SK-N-SH (cell line): ENCODE data around the gene ATP2C1. TPM values are rescaled to one million over a fixed set of nuclear protein-coding genes. Genes with fewer than 3 reads are reported as not detected.

ENCODE experiments used
- CTCF ChIA-PET: fragments of 300-600, 350-600 bp; formaldehyde crosslinking; extraction: SDS; loops from one replicate; lab custom pipeline; 2021; lab: Yijun Ruan, JAX
- POLR2A ChIA-PET: fragments of 350-600 bp; sonication (Branson Sonifier 250); formaldehyde crosslinking; extraction: SDS; loops from one replicate; lab custom pipeline; 2020; ENCODE audit warnings: antibody characterized with exemption, inconsistent platforms; lab: Yijun Ruan, JAX
- DNase-seq: peaks from one replicate; pipeline ENCODE4 v3.0.0; 2012
- H2AFZ ChIP-seq: fragments of 200-600 bp; sonication (generic); 2 replicates; pipeline ENCODE4 v1.8.1; 2016; ENCODE audit warnings: antibody characterized with exemption, mild to moderate bottlenecking, low read depth
- H3F3A ChIP-seq: fragments of 200-600 bp; sonication (generic); replicated peaks from 2 replicates; pipeline ENCODE3; 2016; ENCODE audit warnings: antibody characterized with exemption, mild to moderate bottlenecking; ENCODE audit not compliant: insufficient read depth
- H3K27ac ChIP-seq, 2 experiments: fragments of 200-500 bp in 1 of 2; fragments of 200-600 bp in 1 of 2; sonication (Bioruptor generic) in 1 of 2; sonication (generic), shearing (Covaris generic) in 1 of 2; 2 replicates each; pipeline versions ENCODE4 v1.5.1 to v1.6.1; 2014 to 2016; ENCODE audit warnings: low read depth in 2 of 2, inconsistent platforms in 1 of 2, low read length in 1 of 2, mild to moderate bottlenecking in 1 of 2, mixed read lengths in 1 of 2
- H3K27me3 ChIP-seq: fragments of 200-600 bp; sonication (generic), shearing (Covaris generic); 2 replicates; pipeline ENCODE4 v1.6.1; 2016; ENCODE audit warnings: mixed run types; ENCODE audit not compliant: insufficient read depth
- H3K36me3 ChIP-seq, 2 experiments: fragments of 200-500 bp in 1 of 2; fragments of 200-600 bp in 1 of 2; sonication (Bioruptor generic) in 1 of 2; sonication (generic) in 1 of 2; replicated peaks in 1 of 2; 2 replicates each; pipeline versions ENCODE3 to v1.5.1; 2014 to 2016; ENCODE audit warnings: low read length in 1 of 2, mild to moderate bottlenecking in 1 of 2; ENCODE audit not compliant: insufficient read depth in 2 of 2, control insufficient read depth in 1 of 2
- H3K4me1 ChIP-seq, 2 experiments: fragments of 200-500 bp in 1 of 2; fragments of 200-600 bp in 1 of 2; sonication (Bioruptor generic) in 1 of 2; sonication (generic), shearing (Covaris generic) in 1 of 2; 2 replicates each; pipeline versions ENCODE4 v1.5.1 to v1.6.1; 2014 to 2016; ENCODE audit warnings: low read depth in 1 of 2, low read length in 1 of 2, mixed run types in 1 of 2; ENCODE audit not compliant: insufficient read depth in 2 of 2, control insufficient read depth in 1 of 2
- H3K4me2 ChIP-seq: fragments of 200-600 bp; sonication (generic), shearing (Covaris generic); 2 replicates; pipeline ENCODE4 v1.6.1; 2017; ENCODE audit warnings: mixed run types
- H3K4me3 ChIP-seq, 2 experiments: fragments of 200-500 bp in 1 of 2; fragments of 200-600 bp in 1 of 2; sonication (Bioruptor generic) in 1 of 2; sonication (generic), shearing (Covaris generic) in 1 of 2; 2 replicates each; pipeline versions ENCODE4 v1.5.1 to v1.8.1; 2014 to 2016; ENCODE audit warnings: low read depth in 2 of 2, inconsistent platforms in 1 of 2, low read length in 1 of 2, mild to moderate bottlenecking in 1 of 2, mixed read lengths in 1 of 2, moderate library complexity in 1 of 2
- H3K79me2 ChIP-seq: fragments of 200-600 bp; sonication (generic); 2 replicates; pipeline ENCODE4 v1.8.1; 2017; ENCODE audit warnings: mild to moderate bottlenecking; ENCODE audit not compliant: insufficient read depth
- H3K9ac ChIP-seq: fragments of 200-600 bp; sonication (generic); 2 replicates; pipeline ENCODE4 v1.6.1; 2017; ENCODE audit warnings: mixed run types
- H3K9me2 ChIP-seq: fragments of 200-600 bp; sonication (generic); 2 replicates; pipeline ENCODE4 v1.6.1; 2017; ENCODE audit warnings: mixed run types
- H3K9me3 ChIP-seq: fragments of 200-600 bp; sonication (generic); 2 replicates; pipeline ENCODE4 v1.6.1; 2017; ENCODE audit warnings: mixed run types, mild to moderate bottlenecking, moderate library complexity
- H4K20me1 ChIP-seq: fragments of 200-600 bp; sonication (generic); 2 replicates; pipeline ENCODE4 v1.6.1; 2017; ENCODE audit warnings: mild to moderate bottlenecking, mixed run types; ENCODE audit not compliant: insufficient read depth
- EP300 ChIP-seq, 2 experiments: IDR thresholded peaks; 2 replicates each; pipeline versions ENCODE4 v1.4.0 to v1.6.1; 2012; ENCODE audit warnings: borderline replicate concordance in 1 of 2, low read depth in 1 of 2, low read length in 1 of 2
- FOSL2 ChIP-seq: IDR thresholded peaks from 2 replicates; pipeline ENCODE4 v1.4.0; 2012; ENCODE audit warnings: low read depth, mild to moderate bottlenecking, moderate library complexity, borderline replicate concordance
- FOXJ3 ChIP-seq: sonication (generic); formaldehyde crosslinking; IDR thresholded peaks from 2 replicates; pipeline ENCODE4 v1.5.1; 2020; ENCODE audit warnings: mild to moderate bottlenecking, missing genetic modification reagents
- JUND ChIP-seq: IDR thresholded peaks from 2 replicates; pipeline ENCODE4 v1.4.0; 2012
- MEF2A ChIP-seq: IDR thresholded peaks from 2 replicates; pipeline ENCODE4 v1.4.0; 2012; ENCODE audit warnings: low read depth, borderline replicate concordance
- POLR2AphosphoS5 ChIP-seq: IDR thresholded peaks from 2 replicates; pipeline ENCODE4 v1.6.1; 2012; ENCODE audit warnings: low read depth, low read length
- RXRA ChIP-seq: IDR thresholded peaks from 2 replicates; pipeline ENCODE4 v1.4.0; 2012; ENCODE audit warnings: low read depth, mild to moderate bottlenecking, borderline replicate concordance
- SMC3 ChIP-seq: IDR thresholded peaks from 2 replicates; pipeline ENCODE4 v1.6.1; 2012; ENCODE audit warnings: low read depth, low read length, improper control_type of control experiment
- TCF12 ChIP-seq: IDR thresholded peaks from 2 replicates; pipeline ENCODE4 v1.4.0; 2012
- TEAD4 ChIP-seq: IDR thresholded peaks from 2 replicates; pipeline ENCODE4 v1.4.0; 2012; ENCODE audit warnings: mild to moderate bottlenecking, borderline replicate concordance; ENCODE audit not compliant: insufficient read depth
- USF1 ChIP-seq: IDR thresholded peaks from 2 replicates; pipeline ENCODE4 v1.4.0; 2012; ENCODE audit warnings: low read depth, borderline replicate concordance
- WGBS: methylation state at CpG from one replicate; pipeline ENCODE4 v1.1.6; 2017; ENCODE audit warnings: low lambda C conversion rate; 5-methylcytosine and 5-hydroxymethylcytosine counted together
- polyA plus RNA-seq, 3 experiments: library from polyadenylated mRNA; depleted of rRNA; stranded (reverse); fragments of >200 nt; gene quantifications; 2 replicates each; pipeline ENCODE4 v1.2.3, GENCODE V29; 2012
- TF ChIP-seq, protein P1 (sequence below): IDR thresholded peaks from 2 replicates; pipeline ENCODE4; 2012
- TF ChIP-seq, protein P2 (sequence below): fragments of 200-600 bp; sonication (generic); IDR thresholded peaks from 2 replicates; pipeline ENCODE4 v1.6.1; 2017; ENCODE audit warnings: antibody characterized with exemption, mild to moderate bottlenecking, moderate library complexity

The ATP2C1 gene
- polyA plus RNA-seq, 1 of the 3 experiments (the other 2 are of a cell fraction) = 35.6 TPM

- no peak for DNase-seq
- no peak overlapping the region for H3K4me3 ChIP-seq
- TF ChIP-seq FOXJ3 (CRISPR knock-in tag) (no peak), USF1 (no peak), RXRA (no peak)
- TF ChIP-seq, all 33 proteins: peak for 0
- no peaks in the 10 kb centered on the region for H3K79me2 ChIP-seq
- H3K36me3 ChIP-seq = peaks cover 50 to 69% of the 10 kb centered on the region in 2 experiments
- no peaks in the 10 kb centered on the region for H4K20me1 ChIP-seq
- H3K9me2 ChIP-seq = no peaks in the 10 kb centered on the region
- H3K9ac ChIP-seq = no peak overlapping the region
- no peak overlapping the region for H2AFZ ChIP-seq
- H3K9me3 ChIP-seq = no peaks in the 10 kb centered on the region
- no peak overlapping the region for H3K4me2 ChIP-seq
- H3K27ac ChIP-seq = no peak overlapping the region
- peaks cover 11% of the 10 kb centered on the region for H3F3A ChIP-seq
- no peaks in the 10 kb centered on the region for H3K27me3 ChIP-seq
- H3K4me1 ChIP-seq = no peaks in the 10 kb centered on the region; a peak in 1 of 4 replicates
- POLR2A ChIA-PET = no interaction called here
- 84% methylated on average over 3 of the region's 3 CpGs for WGBS
- CTCF ChIA-PET = interaction anchor here (1.6 kb wide), 1 partner anchor 63 kb away, joined by 3 read pairs; no protein-coding TSS in a partner anchor
Measured at GRCh38 chr3:130956721-130957120, 62.8 kb downstream of the ATP2C1 start.

DNA sequence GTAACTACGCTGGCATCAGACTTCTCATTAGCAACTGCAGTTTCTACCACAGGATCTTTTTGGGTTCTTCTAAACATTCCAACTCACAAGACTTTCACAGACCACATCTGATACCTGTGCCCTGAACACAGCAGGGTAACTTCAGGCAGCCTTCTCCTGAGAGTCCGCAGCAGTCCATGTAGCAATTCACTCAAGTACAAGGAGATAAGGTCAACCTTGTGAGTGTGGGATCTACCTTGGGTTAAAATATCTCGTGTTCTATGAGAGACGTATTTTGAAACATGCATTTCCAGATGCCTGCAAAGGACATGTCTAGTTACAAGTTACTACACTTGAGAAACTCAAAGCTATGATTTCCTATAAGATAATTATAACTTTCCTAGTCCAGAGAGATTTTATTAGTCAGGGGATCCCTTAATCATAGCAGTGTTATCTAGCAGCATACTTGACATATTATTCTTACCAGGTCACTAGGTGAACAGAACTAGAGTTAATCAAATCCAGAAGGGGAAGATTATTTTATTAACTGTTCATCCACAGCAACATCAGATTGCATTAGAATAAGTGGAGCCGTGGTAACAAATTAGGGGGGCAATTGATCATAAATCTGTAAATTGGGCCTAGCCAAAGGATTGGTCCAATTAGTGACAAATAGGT, 66.4 kb downstream of the ATP2C1 start:
- Histone ChIP-seq H3K9ac (no peak overlapping the region), H3K9me2 (no peaks in the 10 kb centered on the region), H3K9me3 (no peaks in the 10 kb centered on the region), H3K4me2 (peak overlapping the region; percentile 11; the same call in 1 of the 2 replicates), H2AFZ (no peak overlapping the region), H3F3A (peaks cover 34% of the 10 kb centered on the region), H3K27ac (peak overlapping the region; percentile 50 to 60; a peak in 3 of 4 replicates), H3K4me1 (peaks cover 0 to 5% of the 10 kb centered on the region in 2 experiments; a peak in 2 of 4 replicates), H3K4me3 (no peak overlapping the region), H3K27me3 (no peaks in the 10 kb centered on the region), H4K20me1 (no peaks in the 10 kb centered on the region), H3K79me2 (no peaks in the 10 kb centered on the region), H3K36me3 (peaks cover 58 to 73% of the 10 kb centered on the region in 2 experiments)
- TF ChIP-seq EP300 (IDR thresholded peaks at IDR 0.05; ENCODE audit: borderline replicate concordance in 1 of 2, low read depth in 1 of 2, low read length in 1 of 2) = peak in 1 of 2 experiments; percentile 72; a peak in 1 of 4 replicates
- peak; percentile 62 for TF ChIP-seq FOSL2
- TF ChIP-seq MEF2A = no peak
- peak; percentile 48; the same call in 1 of the 2 replicates for TF ChIP-seq TEAD4
- no peak for TF ChIP-seq SMC3
- TF ChIP-seq, protein P1, sequence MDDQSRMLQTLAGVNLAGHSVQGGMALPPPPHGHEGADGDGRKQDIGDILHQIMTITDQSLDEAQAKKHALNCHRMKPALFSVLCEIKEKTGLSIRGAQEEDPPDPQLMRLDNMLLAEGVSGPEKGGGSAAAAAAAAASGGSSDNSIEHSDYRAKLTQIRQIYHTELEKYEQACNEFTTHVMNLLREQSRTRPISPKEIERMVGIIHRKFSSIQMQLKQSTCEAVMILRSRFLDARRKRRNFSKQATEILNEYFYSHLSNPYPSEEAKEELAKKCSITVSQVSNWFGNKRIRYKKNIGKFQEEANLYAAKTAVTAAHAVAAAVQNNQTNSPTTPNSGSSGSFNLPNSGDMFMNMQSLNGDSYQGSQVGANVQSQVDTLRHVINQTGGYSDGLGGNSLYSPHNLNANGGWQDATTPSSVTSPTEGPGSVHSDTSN = peak; percentile 55; the same call in 1 of the 2 replicates
- peak; percentile 59 for TF ChIP-seq JUND
- TF ChIP-seq RXRA = 0 out of 2 replicates have a peak, but pooled peaks have one; percentile 44
- TF ChIP-seq, protein P2, sequence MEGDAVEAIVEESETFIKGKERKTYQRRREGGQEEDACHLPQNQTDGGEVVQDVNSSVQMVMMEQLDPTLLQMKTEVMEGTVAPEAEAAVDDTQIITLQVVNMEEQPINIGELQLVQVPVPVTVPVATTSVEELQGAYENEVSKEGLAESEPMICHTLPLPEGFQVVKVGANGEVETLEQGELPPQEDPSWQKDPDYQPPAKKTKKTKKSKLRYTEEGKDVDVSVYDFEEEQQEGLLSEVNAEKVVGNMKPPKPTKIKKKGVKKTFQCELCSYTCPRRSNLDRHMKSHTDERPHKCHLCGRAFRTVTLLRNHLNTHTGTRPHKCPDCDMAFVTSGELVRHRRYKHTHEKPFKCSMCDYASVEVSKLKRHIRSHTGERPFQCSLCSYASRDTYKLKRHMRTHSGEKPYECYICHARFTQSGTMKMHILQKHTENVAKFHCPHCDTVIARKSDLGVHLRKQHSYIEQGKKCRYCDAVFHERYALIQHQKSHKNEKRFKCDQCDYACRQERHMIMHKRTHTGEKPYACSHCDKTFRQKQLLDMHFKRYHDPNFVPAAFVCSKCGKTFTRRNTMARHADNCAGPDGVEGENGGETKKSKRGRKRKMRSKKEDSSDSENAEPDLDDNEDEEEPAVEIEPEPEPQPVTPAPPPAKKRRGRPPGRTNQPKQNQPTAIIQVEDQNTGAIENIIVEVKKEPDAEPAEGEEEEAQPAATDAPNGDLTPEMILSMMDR = no peak
- TF ChIP-seq TCF12 = peak; percentile 94
- TF ChIP-seq POLR2AphosphoS5 = peak; percentile 32; the same call in 1 of the 2 replicates
- no peak for DNase-seq
- CTCF ChIA-PET = no interaction called here
- POLR2A ChIA-PET = no interaction called here
- 82% methylated on average over 5 of the region's 5 CpGs for WGBS
